ENCODE data around the gene BBS7.

The BBS7 gene

GRCh38 chr4:121817701-121818100 lies 52.6 kb downstream of the BBS7 start:
- no peak for ATAC-seq
- TF ChIP-seq PPARA (CRISPR knock-in tag; IDR thresholded peaks at IDR 0.05; ENCODE audit: borderline replicate concordance): no peak
- TF ChIP-seq SNAI2 (CRISPR knock-in tag; IDR thresholded peaks at IDR 0.05): no peak
- TF ChIP-seq ISL1 (CRISPR knock-in tag; IDR thresholded peaks at IDR 0.05): no peak
- TF ChIP-seq ZFP3 (CRISPR knock-in tag; IDR thresholded peaks at IDR 0.05): no peak
- TF ChIP-seq, protein P1, sequence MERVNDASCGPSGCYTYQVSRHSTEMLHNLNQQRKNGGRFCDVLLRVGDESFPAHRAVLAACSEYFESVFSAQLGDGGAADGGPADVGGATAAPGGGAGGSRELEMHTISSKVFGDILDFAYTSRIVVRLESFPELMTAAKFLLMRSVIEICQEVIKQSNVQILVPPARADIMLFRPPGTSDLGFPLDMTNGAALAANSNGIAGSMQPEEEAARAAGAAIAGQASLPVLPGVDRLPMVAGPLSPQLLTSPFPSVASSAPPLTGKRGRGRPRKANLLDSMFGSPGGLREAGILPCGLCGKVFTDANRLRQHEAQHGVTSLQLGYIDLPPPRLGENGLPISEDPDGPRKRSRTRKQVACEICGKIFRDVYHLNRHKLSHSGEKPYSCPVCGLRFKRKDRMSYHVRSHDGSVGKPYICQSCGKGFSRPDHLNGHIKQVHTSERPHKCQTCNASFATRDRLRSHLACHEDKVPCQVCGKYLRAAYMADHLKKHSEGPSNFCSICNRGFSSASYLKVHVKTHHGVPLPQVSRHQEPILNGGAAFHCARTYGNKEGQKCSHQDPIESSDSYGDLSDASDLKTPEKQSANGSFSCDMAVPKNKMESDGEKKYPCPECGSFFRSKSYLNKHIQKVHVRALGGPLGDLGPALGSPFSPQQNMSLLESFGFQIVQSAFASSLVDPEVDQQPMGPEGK (CRISPR knock-in tag; IDR thresholded peaks at IDR 0.05; ENCODE audit: borderline replicate concordance): no peak
- no peak for TF ChIP-seq ARNTL (CRISPR knock-in tag; IDR thresholded peaks at IDR 0.05; ENCODE audit: borderline replicate concordance, low read depth)
- no peak for TF ChIP-seq ZNF8 (CRISPR knock-in tag; IDR thresholded peaks at IDR 0.05)
- TF ChIP-seq BACH2 (CRISPR knock-in tag; IDR thresholded peaks at IDR 0.05; ENCODE audit: borderline replicate concordance): no peak
- TF ChIP-seq ZNF565 (CRISPR knock-in tag; conservative IDR thresholded peaks at IDR 0.05; ENCODE audit: low read depth): no peak
- TF ChIP-seq CSRNP3 (CRISPR knock-in tag; IDR thresholded peaks at IDR 0.05): no peak
- no peak for TF ChIP-seq ESRRG (CRISPR knock-in tag; IDR thresholded peaks at IDR 0.05)
- TF ChIP-seq OSR1 (CRISPR knock-in tag; IDR thresholded peaks at IDR 0.05): no peak
- no peak for TF ChIP-seq TOX (CRISPR knock-in tag; IDR thresholded peaks at IDR 0.05; ENCODE audit: borderline replicate concordance)
- TF ChIP-seq, protein P2, sequence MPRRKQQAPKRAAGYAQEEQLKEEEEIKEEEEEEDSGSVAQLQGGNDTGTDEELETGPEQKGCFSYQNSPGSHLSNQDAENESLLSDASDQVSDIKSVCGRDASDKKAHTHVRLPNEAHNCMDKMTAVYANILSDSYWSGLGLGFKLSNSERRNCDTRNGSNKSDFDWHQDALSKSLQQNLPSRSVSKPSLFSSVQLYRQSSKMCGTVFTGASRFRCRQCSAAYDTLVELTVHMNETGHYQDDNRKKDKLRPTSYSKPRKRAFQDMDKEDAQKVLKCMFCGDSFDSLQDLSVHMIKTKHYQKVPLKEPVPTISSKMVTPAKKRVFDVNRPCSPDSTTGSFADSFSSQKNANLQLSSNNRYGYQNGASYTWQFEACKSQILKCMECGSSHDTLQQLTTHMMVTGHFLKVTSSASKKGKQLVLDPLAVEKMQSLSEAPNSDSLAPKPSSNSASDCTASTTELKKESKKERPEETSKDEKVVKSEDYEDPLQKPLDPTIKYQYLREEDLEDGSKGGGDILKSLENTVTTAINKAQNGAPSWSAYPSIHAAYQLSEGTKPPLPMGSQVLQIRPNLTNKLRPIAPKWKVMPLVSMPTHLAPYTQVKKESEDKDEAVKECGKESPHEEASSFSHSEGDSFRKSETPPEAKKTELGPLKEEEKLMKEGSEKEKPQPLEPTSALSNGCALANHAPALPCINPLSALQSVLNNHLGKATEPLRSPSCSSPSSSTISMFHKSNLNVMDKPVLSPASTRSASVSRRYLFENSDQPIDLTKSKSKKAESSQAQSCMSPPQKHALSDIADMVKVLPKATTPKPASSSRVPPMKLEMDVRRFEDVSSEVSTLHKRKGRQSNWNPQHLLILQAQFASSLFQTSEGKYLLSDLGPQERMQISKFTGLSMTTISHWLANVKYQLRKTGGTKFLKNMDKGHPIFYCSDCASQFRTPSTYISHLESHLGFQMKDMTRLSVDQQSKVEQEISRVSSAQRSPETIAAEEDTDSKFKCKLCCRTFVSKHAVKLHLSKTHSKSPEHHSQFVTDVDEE (CRISPR knock-in tag; IDR thresholded peaks at IDR 0.05): no peak
- TF ChIP-seq TCF4 (CRISPR knock-in tag; IDR thresholded peaks at IDR 0.05; ENCODE audit: borderline replicate concordance): no peak
- TF ChIP-seq ZC3H10 (CRISPR knock-in tag; IDR thresholded peaks at IDR 0.05): no peak
- no peak for TF ChIP-seq CSDC2 (CRISPR knock-in tag; IDR thresholded peaks at IDR 0.05)
- TF ChIP-seq GLIS3 (CRISPR knock-in tag; IDR thresholded peaks at IDR 0.05): no peak
- no peak for TF ChIP-seq RARB (CRISPR knock-in tag; IDR thresholded peaks at IDR 0.05)

- ATAC-seq: no peak
- TF ChIP-seq ARNTL (CRISPR knock-in tag; IDR thresholded peaks at IDR 0.05; ENCODE audit: borderline replicate concordance, low read depth) (no peak), CREB5 (CRISPR knock-in tag; IDR thresholded peaks at IDR 0.05; ENCODE audit: low read depth) (no peak), ZC3H10 (CRISPR knock-in tag; IDR thresholded peaks at IDR 0.05) (no peak), PPARA (CRISPR knock-in tag; IDR thresholded peaks at IDR 0.05; ENCODE audit: borderline replicate concordance) (no peak), OSR1 (CRISPR knock-in tag; IDR thresholded peaks at IDR 0.05) (no peak), GLIS3 (CRISPR knock-in tag; IDR thresholded peaks at IDR 0.05) (no peak), ESRRG (CRISPR knock-in tag; IDR thresholded peaks at IDR 0.05) (no peak), CSRNP3 (CRISPR knock-in tag; IDR thresholded peaks at IDR 0.05) (no peak)
- TF ChIP-seq, protein P3, sequence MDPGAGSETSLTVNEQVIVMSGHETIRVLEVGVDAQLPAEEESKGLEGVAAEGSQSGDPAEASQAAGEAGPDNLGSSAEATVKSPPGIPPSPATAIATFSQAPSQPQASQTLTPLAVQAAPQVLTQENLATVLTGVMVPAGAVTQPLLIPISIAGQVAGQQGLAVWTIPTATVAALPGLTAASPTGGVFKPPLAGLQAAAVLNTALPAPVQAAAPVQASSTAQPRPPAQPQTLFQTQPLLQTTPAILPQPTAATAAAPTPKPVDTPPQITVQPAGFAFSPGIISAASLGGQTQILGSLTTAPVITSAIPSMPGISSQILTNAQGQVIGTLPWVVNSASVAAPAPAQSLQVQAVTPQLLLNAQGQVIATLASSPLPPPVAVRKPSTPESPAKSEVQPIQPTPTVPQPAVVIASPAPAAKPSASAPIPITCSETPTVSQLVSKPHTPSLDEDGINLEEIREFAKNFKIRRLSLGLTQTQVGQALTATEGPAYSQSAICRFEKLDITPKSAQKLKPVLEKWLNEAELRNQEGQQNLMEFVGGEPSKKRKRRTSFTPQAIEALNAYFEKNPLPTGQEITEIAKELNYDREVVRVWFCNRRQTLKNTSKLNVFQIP (CRISPR knock-in tag; IDR thresholded peaks at IDR 0.05; ENCODE audit: borderline replicate concordance, low read depth): no peak
- TF ChIP-seq, protein P2 (CRISPR knock-in tag; IDR thresholded peaks at IDR 0.05): no peak
Observed at GRCh38 chr4:121817006-121817405, 53.3 kb downstream of the BBS7 start.
